Dedifferentiated amniotic fluid mesenchymal stem cell (primary cell): ENCODE data around the gene NDUFA6.
"Not testable (repeated sequence)": the region's sequence is repeated elsewhere in the genome, so short reads cannot be mapped to it uniquely, and the experiment has no call there.

Experiments
- DNase-seq: peaks from one replicate; pipeline ENCODE4 v3.0.0-alpha.2; 2016; ENCODE audit errors: extremely low spot score

Gene NDUFA6

DNA sequence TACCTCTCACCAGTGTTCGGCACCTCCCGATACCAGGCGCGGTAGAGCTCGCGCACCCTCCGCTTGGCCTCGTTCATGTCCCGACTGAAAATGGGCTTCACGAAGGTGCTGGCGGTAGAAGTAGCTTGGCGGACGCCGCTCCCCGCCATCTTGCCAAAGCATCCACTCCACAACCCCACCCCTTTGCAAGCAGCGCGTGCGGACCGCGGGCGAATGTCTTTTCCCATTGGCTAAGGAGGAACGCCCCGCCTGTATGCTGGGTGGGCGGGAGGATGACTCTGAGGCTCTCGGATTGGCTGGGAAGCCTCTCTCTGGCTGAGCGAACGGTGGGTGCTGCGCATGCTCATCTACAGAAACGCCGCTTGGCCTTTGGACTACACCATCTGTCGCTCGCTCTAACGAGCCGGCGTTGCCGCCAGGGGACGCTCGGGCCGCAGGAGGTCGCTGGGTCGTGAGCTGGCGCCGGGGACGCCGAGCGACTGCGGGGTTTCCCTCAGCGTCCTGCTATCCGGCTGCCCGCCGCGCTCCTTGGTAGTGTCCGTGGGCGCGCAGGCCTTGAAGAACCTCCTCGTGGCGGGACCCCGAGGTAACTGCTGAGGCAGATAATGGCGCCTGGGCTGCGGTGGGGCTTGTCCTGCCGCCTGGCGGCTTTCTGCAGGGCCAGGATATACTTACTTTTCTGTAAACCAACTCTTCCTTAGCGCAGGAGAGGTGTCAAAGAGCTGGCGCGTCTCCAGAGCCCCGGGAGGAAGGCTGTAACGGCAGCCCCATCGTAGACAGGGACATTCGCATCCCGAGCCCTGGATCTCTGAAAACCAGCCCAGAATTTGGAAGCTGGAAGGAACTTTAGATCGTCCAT, at the start of gene NDUFA6:
TSS of gene NDUFA6 (minus strand) at position 177 of the 859 bp plus-strand sequence. CDS start at position 149, 28 bp downstream.
- DNase-seq, result peak; percentile 99

DNA sequence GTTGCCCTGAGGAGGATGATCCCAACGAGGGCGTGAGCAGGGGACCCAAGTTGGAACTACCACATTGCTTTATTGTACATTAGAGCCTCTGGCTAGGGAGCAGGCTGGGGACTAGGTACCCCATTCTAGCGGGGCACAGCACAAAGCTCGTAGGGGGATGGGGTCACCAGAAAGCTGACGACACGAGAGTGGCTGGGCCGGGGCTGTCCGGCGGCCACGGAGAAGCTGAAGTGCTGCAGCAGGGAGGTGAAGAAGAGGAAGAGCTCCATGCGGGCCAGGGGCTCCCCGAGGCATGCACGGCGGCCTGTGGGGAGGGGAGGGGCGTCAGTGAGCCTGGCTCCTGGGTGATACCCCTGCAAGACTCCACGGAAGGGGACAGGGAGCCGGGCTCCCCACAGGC, 49.6 kb upstream of the NDUFA6 start:
- DNase-seq, result not testable (repeated sequence)

- DNase-seq, result not testable (repeated sequence)
These were observed 48.9 kb upstream of the NDUFA6 start for GRCh38 chr22:42139508-42139907.

GRCh38 chr22:42138972-42139371, 48.4 kb upstream of the NDUFA6 start:
- DNase-seq, result no peak

GRCh38 chr22:42138122-42138770, 47.7 kb upstream of the NDUFA6 start:
- DNase-seq, result no peak

GRCh38 chr22:42135688-42136087, 45.1 kb upstream of the NDUFA6 start:
- not testable (repeated sequence) for DNase-seq

DNA sequence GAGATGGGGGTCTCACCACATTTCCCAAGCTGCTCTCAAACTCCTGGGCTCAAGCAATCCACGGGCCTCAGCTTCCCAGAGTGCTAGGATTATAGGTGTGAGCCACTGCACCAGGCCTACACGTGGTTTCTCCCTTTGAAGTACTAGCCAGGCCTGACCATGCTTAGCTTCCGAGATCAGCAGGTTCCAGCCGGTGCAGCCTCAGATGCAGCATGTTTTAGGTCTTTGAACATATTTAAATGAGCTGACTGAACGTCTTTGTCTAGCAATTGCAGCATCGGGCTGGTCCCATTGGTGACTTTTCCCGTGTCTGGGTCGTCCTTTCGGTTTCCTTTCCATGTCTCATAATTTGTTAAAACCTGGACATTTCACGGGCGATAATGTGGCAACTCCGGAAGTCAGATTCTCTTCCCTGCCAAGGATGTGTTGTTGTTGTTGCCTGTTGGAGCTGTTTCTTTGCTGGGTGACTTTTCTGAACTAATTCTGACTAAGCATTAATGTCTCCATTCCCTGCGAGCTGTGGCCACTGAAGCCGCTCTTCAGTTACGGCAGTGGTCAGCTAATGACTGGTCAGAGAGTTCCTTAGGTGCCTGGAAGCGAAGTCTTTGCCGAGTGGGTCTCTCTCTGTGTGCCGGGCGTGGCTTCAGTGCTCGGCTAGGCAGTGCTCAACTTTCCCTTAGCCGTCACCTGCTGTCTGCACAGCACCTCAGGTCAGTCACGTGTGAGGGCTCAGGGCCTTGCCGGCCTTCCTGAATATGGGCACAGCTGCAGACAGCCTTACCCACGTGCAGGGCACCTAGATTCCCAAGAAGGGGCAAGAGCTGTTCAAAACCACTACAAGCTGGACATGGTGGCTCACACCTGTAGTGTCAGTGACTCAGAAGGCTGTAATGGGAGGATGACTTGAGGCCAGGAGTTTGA, 43.8 kb upstream of the NDUFA6 start:
- no peak for DNase-seq

DNA sequence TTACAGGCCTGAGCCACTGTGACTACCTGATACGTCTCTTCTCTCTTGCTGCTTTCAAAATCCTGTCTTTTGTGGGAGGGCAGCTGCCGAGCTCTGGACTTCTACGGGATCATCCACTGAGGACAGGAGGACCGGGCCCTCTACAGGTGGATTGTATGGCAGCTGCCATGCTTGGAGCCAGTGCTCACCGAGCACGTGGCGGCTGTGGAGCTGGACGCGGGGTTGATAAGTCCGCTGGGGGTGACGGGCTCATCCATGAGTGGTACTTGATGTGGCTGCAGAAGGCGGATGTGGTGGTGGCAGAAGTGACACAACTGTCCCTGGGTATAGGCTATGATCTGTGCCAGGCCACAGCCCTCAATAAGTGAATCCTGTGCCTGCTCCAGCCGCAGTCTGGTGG, 41.9 kb upstream of the NDUFA6 start:
- no peak for DNase-seq

GRCh38 chr22:42131562-42131961, 41.0 kb upstream of the NDUFA6 start:
- DNase-seq, result no peak

GRCh38 chr22:42130639-42131431, 40.3 kb upstream of the NDUFA6 start, which contains the start of gene CYP2D6:
Gene CYP2D6 (minus strand): TSS chr22:42130810. CDS start chr22:42130791, 19 bp downstream.
- DNase-seq, result not testable (repeated sequence)

- not testable (repeated sequence) for DNase-seq
These were observed 39.6 kb upstream of the NDUFA6 start for GRCh38 chr22:42130182-42130581.

DNA sequence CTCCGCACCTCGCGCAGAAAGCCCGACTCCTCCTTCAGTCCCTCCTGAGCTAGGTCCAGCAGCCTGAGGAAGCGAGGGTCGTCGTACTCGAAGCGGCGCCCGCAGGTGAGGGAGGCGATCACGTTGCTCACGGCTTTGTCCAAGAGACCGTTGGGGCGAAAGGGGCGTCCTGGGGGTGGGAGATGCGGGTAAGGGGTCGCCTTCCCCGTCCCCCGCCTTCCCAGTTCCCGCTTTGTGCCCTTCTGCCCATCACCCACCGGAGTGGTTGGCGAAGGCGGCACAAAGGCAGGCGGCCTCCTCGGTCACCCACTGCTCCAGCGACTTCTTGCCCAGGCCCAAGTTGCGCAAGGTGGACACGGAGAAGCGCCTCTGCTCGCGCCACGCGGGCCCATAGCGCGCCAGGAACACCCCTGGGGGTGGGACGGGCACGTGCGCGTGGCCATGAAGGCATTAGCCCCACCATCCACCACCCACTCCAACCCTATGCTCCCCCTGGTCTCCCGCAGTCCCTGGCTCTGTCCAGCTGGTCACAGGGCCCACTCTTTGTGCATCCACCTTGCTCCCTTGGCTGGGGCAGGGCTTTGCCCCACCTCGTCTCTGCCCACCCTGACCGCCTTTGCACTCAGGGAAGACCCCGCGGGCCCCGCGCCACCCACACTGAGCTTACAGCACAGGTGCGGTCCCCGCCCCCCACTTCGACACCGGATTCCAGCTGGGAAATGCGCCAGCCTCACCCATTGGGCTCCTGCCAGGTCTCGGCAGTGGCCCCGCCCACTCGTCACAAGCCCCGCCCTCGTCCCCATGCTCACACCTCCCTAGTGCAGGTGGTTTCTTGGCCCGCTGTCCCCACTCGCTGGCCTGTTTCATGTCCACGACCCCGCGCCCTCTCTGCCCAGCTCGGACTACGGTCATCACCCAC, 38.5 kb upstream of the NDUFA6 start:
- not testable (repeated sequence) for DNase-seq

DNA sequence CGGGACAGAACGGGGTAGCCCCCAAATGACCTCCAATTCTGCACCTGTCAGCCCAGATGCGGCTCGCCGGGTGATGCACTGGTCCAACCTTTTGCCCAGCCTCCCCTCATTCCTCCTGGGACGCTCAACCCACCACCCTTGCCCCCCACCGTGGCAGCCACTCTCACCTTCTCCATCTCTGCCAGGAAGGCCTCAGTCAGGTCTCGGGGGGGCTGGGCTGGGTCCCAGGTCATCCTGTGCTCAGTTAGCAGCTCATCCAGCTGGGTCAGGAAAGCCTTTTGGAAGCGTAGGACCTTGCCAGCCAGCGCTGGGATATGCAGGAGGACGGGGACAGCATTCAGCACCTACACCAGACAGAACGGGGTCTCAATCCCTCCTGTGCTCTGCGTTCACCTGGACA, 37.4 kb upstream of the NDUFA6 start:
- DNase-seq, result not testable (repeated sequence)

- DNase-seq, result no peak
These were observed 37.0 kb upstream of the NDUFA6 start for GRCh38 chr22:42127606-42128005.

DNA sequence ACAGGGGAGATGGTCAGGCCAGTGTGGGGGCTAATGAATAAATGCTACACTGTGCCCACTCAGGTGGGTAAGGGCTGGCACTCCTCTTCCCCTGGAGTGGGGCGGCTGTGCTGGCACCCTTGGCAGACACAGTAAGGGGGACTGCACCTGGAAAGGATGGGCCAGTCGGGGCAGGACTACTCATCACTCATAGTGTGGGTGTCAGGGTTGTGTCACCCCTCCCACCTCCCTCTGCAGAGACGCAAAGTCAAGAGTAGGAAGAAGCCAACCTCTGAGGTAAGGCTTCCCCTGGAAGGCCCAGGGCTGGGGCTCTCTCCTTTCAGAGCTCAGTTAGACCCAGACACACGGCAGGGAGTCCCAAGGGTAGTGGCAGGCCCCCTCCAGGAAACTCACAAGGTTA, 33.0 kb upstream of the NDUFA6 start:
- not testable (repeated sequence) for DNase-seq

DNA sequence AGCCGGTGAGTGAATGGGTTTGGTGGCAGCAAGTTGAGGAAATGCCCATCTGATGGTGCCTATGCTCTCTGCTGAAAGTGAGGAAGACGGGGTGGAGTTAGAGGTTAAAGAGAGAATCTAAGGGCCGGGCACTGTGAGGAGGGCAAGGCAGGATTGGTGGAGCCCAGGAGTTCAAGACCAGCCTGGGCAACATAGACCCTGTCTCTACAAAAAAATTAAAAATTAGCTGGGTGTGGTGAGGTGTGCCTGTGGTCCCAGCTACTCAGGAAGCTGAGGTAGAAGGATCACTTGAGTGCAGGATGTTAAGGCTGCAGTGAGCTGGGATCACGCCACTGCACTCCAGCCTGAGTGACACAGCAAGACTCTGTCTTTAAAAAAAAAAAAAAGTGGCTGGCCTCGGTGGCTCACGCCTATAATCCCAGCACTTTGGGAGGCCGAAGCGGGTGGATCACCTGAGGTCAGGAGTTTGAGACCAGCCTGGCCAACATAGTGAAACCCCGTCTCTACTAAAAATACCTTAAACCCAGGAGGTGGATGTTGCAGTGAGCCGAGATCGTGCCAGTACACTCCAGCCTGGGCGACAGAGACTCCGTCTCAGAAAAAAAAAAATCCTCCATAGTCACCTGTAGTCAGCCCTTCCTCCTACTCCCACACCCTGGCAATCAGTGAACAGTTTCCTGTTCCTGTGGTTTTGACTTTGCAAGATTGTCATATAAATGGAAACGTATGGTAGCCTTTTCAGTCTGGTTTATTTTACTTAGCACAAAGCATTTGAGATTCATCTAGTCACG, 29.9 kb upstream of the NDUFA6 start:
- not testable (repeated sequence) for DNase-seq

DNA sequence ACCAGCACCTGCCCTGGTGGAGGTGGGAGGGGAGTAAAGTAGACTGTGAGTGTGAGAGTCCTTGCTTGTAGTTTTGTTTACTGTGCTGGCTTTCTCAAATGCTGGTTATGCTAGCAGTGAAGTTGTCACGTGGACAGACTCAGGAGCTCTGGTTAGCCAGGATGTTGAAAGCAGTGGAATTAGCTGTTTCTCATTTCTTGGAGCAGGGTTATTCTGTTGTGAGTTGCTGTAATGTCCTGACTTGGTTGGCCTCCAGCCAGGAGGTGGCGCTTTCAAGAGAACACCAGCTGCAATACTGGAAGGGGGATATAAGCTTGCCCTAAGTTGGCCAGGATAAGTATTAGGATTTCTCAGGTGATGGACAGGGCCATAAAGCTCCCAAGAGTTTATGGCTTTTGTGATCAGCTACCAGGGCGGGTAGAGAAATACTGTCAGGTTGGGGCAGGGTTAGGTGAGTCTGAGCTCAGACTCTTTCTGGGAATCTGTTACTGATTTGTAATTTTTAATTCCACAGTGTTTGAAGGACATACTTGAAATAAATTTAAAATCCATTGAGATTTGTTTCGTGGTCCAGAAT, 26.4 kb upstream of the NDUFA6 start:
- DNase-seq, result no peak

- not testable (repeated sequence) for DNase-seq
These were observed 24.9 kb upstream of the NDUFA6 start for GRCh38 chr22:42115420-42115830.

DNA sequence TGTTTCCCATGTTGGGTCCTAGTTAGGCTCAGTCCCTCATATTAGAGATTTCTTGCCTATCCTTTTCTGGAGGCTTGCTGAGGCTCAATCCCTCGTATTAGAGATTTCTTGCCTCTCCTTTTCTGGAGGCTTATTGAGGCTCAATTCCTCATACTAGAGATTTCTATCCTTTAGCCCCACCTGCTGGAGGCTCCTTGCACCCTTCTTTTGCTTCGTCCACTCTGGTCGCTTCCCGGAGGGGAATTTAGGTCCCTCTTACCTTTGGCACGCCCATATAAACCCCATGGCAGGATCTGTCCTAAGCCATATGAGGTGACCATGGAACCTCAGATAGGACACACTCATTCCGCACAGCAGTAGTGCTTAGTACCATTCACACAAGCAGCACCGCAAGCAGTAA, 24.1 kb upstream of the NDUFA6 start:
- no peak for DNase-seq
